ENCODE measurements around the gene CHERP.
"Not testable (repeated sequence)": the region's sequence is repeated elsewhere in the genome, so short reads cannot be mapped to it uniquely, and the experiment has no call there.

CHERP gene

GRCh38 chr19:16520986-16521624, 21.1 kb downstream of the CHERP start:
- no peak for DNase-seq (ENCODE audit: low read depth, low spot score)
- H3K27ac ChIP-seq: no peak overlapping the region

- no peak for DNase-seq (ENCODE audit: low read depth, low spot score)
- no peak overlapping the region for H3K27ac ChIP-seq
These were observed 21.9 kb downstream of the CHERP start for GRCh38 chr19:16520074-16520973.

- H3K27ac ChIP-seq: no peak overlapping the region
- no peak for DNase-seq (ENCODE audit: low read depth, low spot score)
These were observed 23.0 kb downstream of the CHERP start for GRCh38 chr19:16519230-16519687.

- no peak overlapping the region for H3K27ac ChIP-seq
- DNase-seq (ENCODE audit: low read depth, low spot score): no peak
These were observed 23.6 kb downstream of the CHERP start for GRCh38 chr19:16518483-16519229.

- no peak overlapping the region for H3K27ac ChIP-seq
- DNase-seq (ENCODE audit: low read depth, low spot score): no peak
These were observed 24.2 kb downstream of the CHERP start for GRCh38 chr19:16518061-16518460.

GRCh38 chr19:16516923-16517610, 25.2 kb downstream of the CHERP start:
- no peak for DNase-seq (ENCODE audit: low read depth, low spot score)
- H3K27ac ChIP-seq: no peak overlapping the region

- no peak overlapping the region for H3K27ac ChIP-seq
These were observed 25.9 kb downstream of the CHERP start for GRCh38 chr19:16516381-16516780.

GRCh38 chr19:16514383-16515019, 27.7 kb downstream of the CHERP start:
- DNase-seq (ENCODE audit: low read depth, low spot score): no peak
- H3K27ac ChIP-seq: no peak overlapping the region

More at GRCh38 chr19:16516381-16516780, 25.9 kb downstream of the CHERP start:
- DNase-seq (ENCODE audit: low read depth, low spot score): no peak

GRCh38 chr19:16512611-16513010, 29.6 kb downstream of the CHERP start:
- DNase-seq (ENCODE audit: low read depth, low spot score); H3K27ac ChIP-seq: not testable (repeated sequence)

GRCh38 chr19:16509141-16510061, 32.8 kb downstream of the CHERP start:
- DNase-seq (ENCODE audit: low read depth, low spot score): no peak
- no peak overlapping the region for H3K27ac ChIP-seq

- no peak overlapping the region for H3K27ac ChIP-seq
- no peak for DNase-seq (ENCODE audit: low read depth, low spot score)
These were observed 33.7 kb downstream of the CHERP start for GRCh38 chr19:16508546-16508945.

- no peak overlapping the region for H3K27ac ChIP-seq
These were observed 35.3 kb downstream of the CHERP start for GRCh38 chr19:16506961-16507360.

GRCh38 chr19:16506161-16506560, 36.1 kb downstream of the CHERP start:
- DNase-seq (ENCODE audit: low read depth, low spot score); H3K27ac ChIP-seq: not testable (repeated sequence)

More at GRCh38 chr19:16506961-16507360, 35.3 kb downstream of the CHERP start:
- no peak for DNase-seq (ENCODE audit: low read depth, low spot score)

GRCh38 chr19:16504271-16504670, 38.0 kb downstream of the CHERP start:
- no peak overlapping the region for H3K27ac ChIP-seq

GRCh38 chr19:16497837-16498236, 44.4 kb downstream of the CHERP start:
- H3K27ac ChIP-seq: no peak overlapping the region
- DNase-seq (ENCODE audit: low read depth, low spot score): no peak

More at GRCh38 chr19:16504271-16504670, 38.0 kb downstream of the CHERP start:
- DNase-seq (ENCODE audit: low read depth, low spot score): no peak

- no peak overlapping the region for H3K27ac ChIP-seq
- no peak for DNase-seq (ENCODE audit: low read depth, low spot score)
These were observed 45.2 kb downstream of the CHERP start for GRCh38 chr19:16497042-16497441.

- H3K27ac ChIP-seq: no peak overlapping the region
- no peak for DNase-seq (ENCODE audit: low read depth, low spot score)
These were observed 45.6 kb downstream of the CHERP start for GRCh38 chr19:16496613-16496983.

- peak; percentile 87 for DNase-seq (ENCODE audit: low read depth, low spot score)
- H3K27ac ChIP-seq: no peak within 1 kb of the TSS
These were observed 46.1 kb downstream of the CHERP start, which contains the start of the genes C19orf44 and CALR3 for GRCh38 chr19:16495982-16496612. Gene C19orf44, plus strand, starts transcription at chr19:16496394. Its CDS starts 4,399 bp downstream, at chr19:16500793. Gene CALR3, minus strand, starts transcription at chr19:16496167. Its CDS starts 38 bp downstream, at chr19:16496129.
